Measurements from ENCODE around the gene RABEP1.

The RABEP1 gene

GRCh38 chr17:5241861-5242671 lies 40.0 kb upstream of the RABEP1 start:
- peaks cover 7 to 40% (median 34%) of the 10 kb centered on the region in 10 experiments for H3K4me1 ChIP-seq
- TF ChIP-seq Cebpa-rat (IDR thresholded peaks at IDR 0.05) = peak in 2 of 11 experiments; percentile 13 to 27; a peak in 1 of 22 replicates
- H3K9ac ChIP-seq = no peak overlapping the region
- H3K27me3 ChIP-seq = no peaks in the 10 kb centered on the region
- peaks cover 0 to 8% (median 0%) of the 10 kb centered on the region in 11 experiments; a peak in 2 of 22 replicates for H3K9me3 ChIP-seq (replicated peaks in 1 of 11)
- no peak overlapping the region; a peak in 1 of 22 replicates for H3K27ac ChIP-seq
- no peaks in the 10 kb centered on the region for H4K20me1 ChIP-seq
- H3K4me2 ChIP-seq = peak overlapping the region in 10 of 11 experiments; percentile 12 to 78 (median 56); a peak in 16 of 22 replicates
- no peak overlapping the region for H3K4me3 ChIP-seq
- H3K36me3 ChIP-seq = no peaks in the 10 kb centered on the region

DNA sequence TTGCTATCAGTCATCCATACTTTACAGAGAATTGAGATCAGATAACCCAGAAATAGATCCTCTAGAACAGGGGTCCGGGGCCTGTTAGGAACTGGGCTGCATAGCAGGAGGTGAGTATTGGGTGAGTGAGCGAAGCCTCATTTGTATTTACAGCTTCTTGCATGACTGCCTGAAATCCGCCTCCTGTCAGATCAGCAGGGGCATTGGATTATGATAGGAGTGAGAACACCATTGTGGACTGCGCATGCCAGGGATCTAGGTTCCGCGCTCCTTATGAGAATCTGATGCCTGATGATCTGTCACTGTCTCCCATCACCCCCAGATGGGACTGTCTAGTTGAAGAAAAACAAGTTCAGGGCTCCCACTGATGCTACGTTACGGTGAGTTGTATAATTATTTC lies 34.5 kb upstream of the RABEP1 start:
- H3K36me3 ChIP-seq = no peaks in the 10 kb centered on the region
- H3K4me1 ChIP-seq = peaks cover 0 to 10% (median 8%) of the 10 kb centered on the region in 10 experiments; a peak in 19 of 20 replicates
- no peaks in the 10 kb centered on the region for H4K20me1 ChIP-seq
- no peaks in the 10 kb centered on the region for H3K9me3 ChIP-seq (replicated peaks in 1 of 11)
- H3K27me3 ChIP-seq = no peaks in the 10 kb centered on the region
- no peak overlapping the region for H3K27ac ChIP-seq
- no peak overlapping the region for H3K4me3 ChIP-seq
- H3K9ac ChIP-seq = no peak overlapping the region
- no peak overlapping the region for H3K4me2 ChIP-seq
- no peak for TF ChIP-seq Cebpa-rat (IDR thresholded peaks at IDR 0.05)

DNA sequence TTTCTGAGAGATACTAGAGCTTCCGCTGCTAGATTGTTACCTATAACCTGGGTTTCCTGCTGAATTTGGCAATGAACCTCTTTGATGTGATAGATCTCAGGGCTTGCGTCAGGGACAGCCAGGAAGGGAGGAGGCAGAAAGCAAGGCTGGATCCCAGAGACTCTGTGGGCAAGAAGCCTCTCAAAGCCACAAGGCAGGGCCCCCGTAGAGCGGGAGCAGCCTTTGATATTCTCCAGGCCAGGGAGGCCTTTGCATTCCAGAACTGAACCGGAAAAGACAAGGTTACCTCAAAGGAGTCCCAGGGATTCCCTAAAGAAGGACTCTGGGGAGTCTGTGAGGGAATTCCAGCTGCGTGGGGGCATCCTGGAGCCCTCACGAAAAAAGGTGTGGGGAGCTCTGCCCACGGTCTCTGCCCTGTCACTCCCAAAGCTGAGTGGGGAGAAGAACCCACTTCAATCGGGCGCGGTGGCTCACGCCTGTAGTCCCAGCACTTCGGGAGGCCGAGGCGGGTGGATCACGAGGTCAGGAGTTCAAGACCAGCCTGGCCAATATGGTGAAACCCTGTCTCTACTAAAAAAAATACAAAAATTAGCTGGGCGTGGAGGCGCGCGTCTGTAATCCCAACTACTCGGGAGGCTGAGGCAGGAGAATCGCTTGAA lies 33.1 kb upstream of the RABEP1 start:
- no peak overlapping the region for H3K27ac ChIP-seq
- TF ChIP-seq Cebpa-rat (IDR thresholded peaks at IDR 0.05) = no peak
- no peak overlapping the region for H3K9ac ChIP-seq
- no peaks in the 10 kb centered on the region for H3K36me3 ChIP-seq
- H3K4me3 ChIP-seq = no peak overlapping the region
- no peaks in the 10 kb centered on the region for H4K20me1 ChIP-seq
- H3K27me3 ChIP-seq = no peaks in the 10 kb centered on the region
- no peak overlapping the region for H3K4me2 ChIP-seq
- no peaks in the 10 kb centered on the region for H3K9me3 ChIP-seq (replicated peaks in 1 of 11)
- peaks cover 0 to 5% (median 0%) of the 10 kb centered on the region in 10 experiments; a peak in 5 of 20 replicates for H3K4me1 ChIP-seq

DNA sequence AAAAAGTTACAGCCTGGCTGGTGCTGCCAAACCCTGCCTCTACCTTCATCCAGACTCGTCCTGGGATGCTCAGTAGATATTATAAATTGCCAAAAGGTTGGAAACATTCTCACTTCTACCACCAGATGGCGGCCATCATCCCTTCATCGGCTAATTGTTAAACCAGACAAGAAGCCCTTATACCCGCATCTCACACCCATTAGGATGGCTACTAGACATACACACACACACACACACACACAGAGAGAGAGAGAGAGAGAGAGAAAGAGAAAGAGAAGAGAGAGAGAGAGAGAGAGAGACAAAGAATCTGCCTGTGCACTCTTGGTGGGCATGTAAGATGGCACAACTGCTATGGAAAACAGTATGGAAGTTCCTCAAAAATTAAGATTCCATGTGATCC lies 32.5 kb upstream of the RABEP1 start:
- H3K4me3 ChIP-seq = no peak overlapping the region

DNA sequence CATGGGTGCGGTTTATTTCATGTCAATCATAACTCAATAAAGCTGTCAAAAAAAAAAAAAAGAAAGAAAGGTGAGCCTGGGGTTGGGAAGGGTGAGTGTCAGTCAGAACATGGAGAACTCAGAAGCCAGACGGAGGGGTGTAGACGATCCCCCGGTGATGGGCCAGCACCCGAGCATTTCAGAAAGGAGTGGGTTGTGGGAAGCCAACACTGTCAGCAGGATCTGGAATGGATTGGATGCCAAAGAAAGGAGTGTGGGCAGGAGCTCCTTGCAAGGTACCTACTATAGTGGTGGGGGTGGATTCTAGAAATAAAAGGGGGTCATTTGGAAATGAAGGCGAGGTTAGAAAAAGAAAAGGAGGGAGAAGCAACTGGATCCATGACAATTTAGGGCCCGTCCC lies 27.7 kb upstream of the RABEP1 start:
- Histone ChIP-seq H3K4me3 (peak overlapping the region in 2 of 10 experiments; percentile 4 to 26; a peak in 1 of 20 replicates), H4K20me1 (no peaks in the 10 kb centered on the region), H3K27me3 (no peaks in the 10 kb centered on the region), H3K27ac (peak overlapping the region in 10 of 11 experiments; percentile 5 to 53 (median 38); a peak in 10 of 22 replicates), H3K36me3 (no peaks in the 10 kb centered on the region), H3K9me3 (replicated peaks in 1 of 11) (no peaks in the 10 kb centered on the region), H3K4me2 (peak overlapping the region; percentile 69 to 90 (median 83)), H3K9ac (peak overlapping the region in 9 of 11 experiments; percentile 3 to 59 (median 44); a peak in 11 of 22 replicates), H3K4me1 (peaks cover 15 to 25% (median 18%) of the 10 kb centered on the region in 10 experiments)
- no peak for TF ChIP-seq Cebpa-rat (IDR thresholded peaks at IDR 0.05)

More for the DNA sequence above, 32.5 kb upstream of the RABEP1 start:
- H3K9me3 ChIP-seq (replicated peaks in 1 of 11) = no peaks in the 10 kb centered on the region
- no peaks in the 10 kb centered on the region for H4K20me1 ChIP-seq
- H3K4me2 ChIP-seq = peak overlapping the region in 1 of 11 experiments; percentile 37; a peak in 1 of 22 replicates
- no peak overlapping the region for H3K9ac ChIP-seq
- no peaks in the 10 kb centered on the region for H3K36me3 ChIP-seq
- H3K27me3 ChIP-seq = no peaks in the 10 kb centered on the region
- peaks cover 4 to 11% (median 5%) of the 10 kb centered on the region in 10 experiments for H3K4me1 ChIP-seq
- no peak overlapping the region for H3K27ac ChIP-seq
- TF ChIP-seq Cebpa-rat (IDR thresholded peaks at IDR 0.05) = no peak

DNA sequence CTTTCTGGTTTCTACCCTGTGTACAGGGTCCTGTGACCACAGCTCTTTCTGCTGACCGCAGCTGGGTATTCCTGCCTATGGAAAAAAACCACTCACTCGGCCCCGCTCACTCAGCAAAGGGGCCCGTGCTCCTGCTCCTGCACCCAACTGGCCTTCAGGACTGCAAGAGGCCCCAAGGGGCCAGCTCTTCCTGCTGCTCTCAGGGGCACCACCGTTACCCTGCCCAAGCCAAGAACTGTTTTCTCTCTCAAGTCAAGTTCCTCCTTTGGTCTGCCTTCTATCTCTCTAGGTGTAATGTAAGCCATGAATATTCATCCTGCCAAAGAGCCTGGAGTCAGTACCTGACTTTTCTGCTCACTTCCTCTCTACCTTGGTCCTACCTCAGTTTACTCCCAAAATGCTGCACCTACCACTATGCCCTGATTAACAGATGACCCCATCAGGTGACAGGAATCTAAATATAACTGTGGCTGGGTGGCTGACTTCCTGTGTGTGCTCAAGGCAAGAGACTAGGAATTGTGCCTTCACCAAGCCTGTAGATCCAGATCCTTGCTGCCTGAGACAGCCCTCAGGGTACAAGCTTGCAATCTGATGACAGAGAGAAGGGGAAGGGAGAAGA lies 27.1 kb upstream of the RABEP1 start:
- H3K36me3 ChIP-seq = no peaks in the 10 kb centered on the region
- no peaks in the 10 kb centered on the region for H3K27me3 ChIP-seq
- H4K20me1 ChIP-seq = no peaks in the 10 kb centered on the region
- H3K4me1 ChIP-seq = peaks cover 15 to 25% (median 18%) of the 10 kb centered on the region in 10 experiments
- H3K4me2 ChIP-seq = peak overlapping the region; percentile 69 to 90 (median 83)
- no peaks in the 10 kb centered on the region for H3K9me3 ChIP-seq (replicated peaks in 1 of 11)
- H3K9ac ChIP-seq = peak overlapping the region in 9 of 11 experiments; percentile 3 to 59 (median 44); a peak in 12 of 22 replicates
- TF ChIP-seq Cebpa-rat (IDR thresholded peaks at IDR 0.05) = no peak
- H3K27ac ChIP-seq = peak overlapping the region; percentile 5 to 53 (median 38); a peak in 14 of 22 replicates
- peak overlapping the region in 3 of 10 experiments; percentile 4 to 26 (median 26); a peak in 2 of 20 replicates for H3K4me3 ChIP-seq

GRCh38 chr17:5257124-5257523 lies 25.0 kb upstream of the RABEP1 start:
- H3K9me3 ChIP-seq (replicated peaks in 1 of 11) = no peaks in the 10 kb centered on the region
- no peak overlapping the region for H3K4me2 ChIP-seq
- no peak overlapping the region for H3K27ac ChIP-seq
- H3K4me3 ChIP-seq = no peak overlapping the region
- H3K9ac ChIP-seq = no peak overlapping the region
- no peaks in the 10 kb centered on the region for H3K27me3 ChIP-seq
- no peak for TF ChIP-seq Cebpa-rat (IDR thresholded peaks at IDR 0.05)
- H4K20me1 ChIP-seq = no peaks in the 10 kb centered on the region
- peaks cover 15 to 25% (median 18%) of the 10 kb centered on the region in 10 experiments for H3K4me1 ChIP-seq
- no peaks in the 10 kb centered on the region for H3K36me3 ChIP-seq

DNA sequence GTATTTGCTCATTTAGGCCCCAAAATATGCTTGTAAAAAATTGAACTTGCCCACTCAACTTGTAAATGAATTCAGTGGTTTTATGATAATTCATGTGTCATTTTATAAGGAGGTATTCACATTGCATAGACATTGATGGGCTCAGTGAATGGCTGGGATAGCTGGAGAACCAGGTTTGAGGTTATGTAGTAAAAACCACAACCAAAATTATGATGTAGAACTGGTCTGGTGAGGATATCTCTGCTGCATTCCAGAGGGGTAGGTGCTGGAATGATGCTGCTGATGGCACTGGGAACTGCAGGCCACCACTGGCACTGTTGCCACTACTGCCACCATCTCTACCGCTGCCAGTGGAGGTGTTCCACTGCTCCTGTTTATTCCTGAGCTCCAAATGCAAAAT lies 21.5 kb upstream of the RABEP1 start:
- Histone ChIP-seq H3K36me3 (no peaks in the 10 kb centered on the region), H3K27ac (no peak overlapping the region), H3K27me3 (no peaks in the 10 kb centered on the region), H3K4me1 (peaks cover under 1 to 12% (median 4%) of the 10 kb centered on the region in 10 experiments; a peak in 19 of 20 replicates), H3K4me2 (no peak overlapping the region), H4K20me1 (no peaks in the 10 kb centered on the region), H3K9me3 (replicated peaks in 1 of 11) (no peaks in the 10 kb centered on the region), H3K4me3 (no peak overlapping the region), H3K9ac (no peak overlapping the region)
- TF ChIP-seq Cebpa-rat (IDR thresholded peaks at IDR 0.05) = no peak

All from BLaER1 treated with 17β-estradiol and CSF1 and Interleukin-3, amounts not matched to agents 10 nM and 100 nM (cell line).